ENCODE measurements around the gene DUSP3.
"Not testable (repeated sequence)": the region's sequence is repeated elsewhere in the genome, so short reads cannot be mapped to it uniquely, and the experiment has no call there.

DUSP3 gene

GRCh38 chr17:43812396-43813265 is 33.9 kb upstream of the DUSP3 start:
- TF ChIP-seq POLR2A (IDR thresholded peaks at IDR 0.05; ENCODE audit: low read depth, low read length) = no peak
- FAIRE-seq (no peak), DNase-seq (ENCODE audit: insufficient read length, low spot score) (no peak)

GRCh38 chr17:43810823-43811222 is 32.0 kb upstream of the DUSP3 start:
- FAIRE-seq (no peak), DNase-seq (ENCODE audit: insufficient read length, low spot score) (no peak)
- TF ChIP-seq POLR2A (IDR thresholded peaks at IDR 0.05; ENCODE audit: low read depth, low read length) = no peak

DNA sequence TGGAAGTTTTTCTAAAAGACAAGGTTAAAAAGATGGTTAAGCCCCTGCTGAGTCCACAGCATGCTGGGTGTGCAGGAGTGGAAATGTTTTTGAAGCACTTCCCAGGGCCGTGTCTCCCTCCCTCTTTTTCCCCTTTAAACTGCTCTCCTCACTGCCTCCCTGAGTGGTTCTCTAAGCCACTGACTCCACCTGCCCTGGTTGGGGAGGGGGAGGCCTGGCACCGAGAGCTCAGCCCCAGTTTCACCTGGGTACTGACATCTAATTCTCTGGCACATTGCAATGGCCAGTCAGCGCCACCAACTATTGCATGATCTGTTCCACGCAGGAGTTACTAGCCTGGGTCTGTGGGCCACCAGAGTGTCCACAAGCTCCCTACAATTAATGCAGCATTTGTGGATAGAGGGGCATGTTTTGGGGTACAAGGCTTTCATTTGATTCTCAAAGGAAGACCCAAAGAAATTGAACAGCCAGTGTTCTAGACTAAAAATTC is 31.5 kb upstream of the DUSP3 start:
- DNase-seq (ENCODE audit: insufficient read length, low spot score) (no peak), FAIRE-seq (no peak)
- no peak for TF ChIP-seq POLR2A (IDR thresholded peaks at IDR 0.05; ENCODE audit: low read depth, low read length)

- DNase-seq (ENCODE audit: insufficient read length, low spot score) = no peak
- TF ChIP-seq POLR2A (IDR thresholded peaks at IDR 0.05; ENCODE audit: low read depth, low read length) = no peak
- FAIRE-seq = no peak
Measured at GRCh38 chr17:43809121-43809520, 30.3 kb upstream of the DUSP3 start.

DNA sequence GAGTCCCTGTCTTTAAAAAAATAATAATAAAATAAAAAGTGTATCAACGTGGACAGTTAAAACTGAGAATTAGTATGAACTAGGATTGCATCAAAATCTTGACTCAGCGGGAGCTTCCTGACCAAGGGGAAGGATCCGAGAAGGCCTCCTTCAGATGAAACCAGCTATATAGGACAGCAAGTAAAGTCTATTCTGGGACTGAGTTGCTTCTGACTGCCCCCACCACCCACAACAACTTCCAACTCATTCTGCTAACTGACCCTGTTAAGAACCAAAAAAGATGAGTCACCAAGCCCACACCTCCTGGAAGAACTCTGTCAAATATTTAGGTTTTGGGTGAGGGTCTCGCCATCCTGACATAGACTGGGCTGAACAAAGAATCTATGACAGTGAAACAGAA is 29.3 kb upstream of the DUSP3 start:
- FAIRE-seq = no peak
- DNase-seq (ENCODE audit: insufficient read length, low spot score) = no peak
- no peak for TF ChIP-seq POLR2A (IDR thresholded peaks at IDR 0.05; ENCODE audit: low read depth, low read length)

GRCh38 chr17:43805117-43805516 is 26.3 kb upstream of the DUSP3 start:
- FAIRE-seq = no peak
- TF ChIP-seq POLR2A (IDR thresholded peaks at IDR 0.05; ENCODE audit: low read depth, low read length) = no peak
- no peak for DNase-seq (ENCODE audit: insufficient read length, low spot score)

DNA sequence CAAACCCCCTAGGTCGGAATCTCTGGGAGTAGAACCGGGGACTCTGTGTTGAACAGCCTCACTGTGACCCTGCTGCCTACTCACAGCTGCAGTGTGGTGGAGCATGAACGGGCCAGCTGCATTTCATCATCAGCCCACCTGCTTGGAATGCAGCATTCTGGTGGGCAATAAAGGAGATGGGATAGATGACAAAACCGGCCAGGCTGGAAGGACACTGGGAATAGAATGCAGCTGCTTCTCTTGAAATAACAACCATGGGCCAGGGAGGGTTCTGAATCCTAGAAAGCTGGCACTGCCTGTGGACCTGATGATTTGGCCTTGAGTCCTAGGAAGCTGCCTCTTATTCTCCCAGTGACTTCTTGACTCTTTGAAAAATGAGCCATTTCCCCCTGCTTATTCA is 25.0 kb upstream of the DUSP3 start:
- no peak for FAIRE-seq
- no peak for DNase-seq (ENCODE audit: insufficient read length, low spot score)
- TF ChIP-seq POLR2A (IDR thresholded peaks at IDR 0.05; ENCODE audit: low read depth, low read length) = no peak

DNA sequence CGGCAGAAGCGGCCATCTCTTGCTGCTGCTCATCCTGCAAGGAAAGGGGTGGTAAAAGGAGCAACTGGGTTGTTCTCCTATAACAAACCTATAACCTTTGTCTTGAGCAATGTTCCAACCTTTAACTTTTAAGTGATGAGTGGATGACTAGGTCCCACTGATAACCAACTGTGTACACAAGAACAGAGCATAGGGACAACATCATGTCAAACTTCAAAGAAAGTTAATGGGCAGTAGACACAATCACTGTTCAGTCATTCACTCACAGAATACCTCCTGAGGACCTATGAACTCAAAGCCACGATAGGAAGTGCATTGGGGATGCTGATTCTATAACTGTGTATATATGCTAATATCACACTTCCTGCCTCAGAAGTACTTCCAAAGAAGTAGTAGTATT is 23.1 kb upstream of the DUSP3 start:
- FAIRE-seq = no peak
- TF ChIP-seq POLR2A (IDR thresholded peaks at IDR 0.05; ENCODE audit: low read depth, low read length) = no peak
- DNase-seq (ENCODE audit: insufficient read length, low spot score) = no peak

DNA sequence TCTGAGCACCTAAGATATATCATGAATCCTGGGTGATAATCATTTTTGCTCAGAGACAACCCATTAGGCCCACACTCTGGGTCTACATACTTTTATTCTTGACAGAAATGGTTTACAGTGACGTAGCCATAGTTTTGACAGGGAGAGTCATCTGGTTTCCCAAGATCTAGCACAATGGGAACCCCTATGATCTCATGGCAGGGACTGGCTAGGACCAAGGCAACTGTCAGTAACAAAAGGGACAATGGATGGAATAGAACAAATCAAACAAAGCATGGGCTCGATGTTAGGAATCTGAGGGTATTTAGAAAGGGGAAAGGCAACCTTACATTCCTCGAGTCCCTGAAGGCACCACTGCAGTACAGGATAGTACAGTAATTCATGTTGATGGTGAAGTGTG is 22.0 kb upstream of the DUSP3 start:
- no peak for DNase-seq (ENCODE audit: insufficient read length, low spot score)
- TF ChIP-seq POLR2A (IDR thresholded peaks at IDR 0.05; ENCODE audit: low read depth, low read length) = no peak
- FAIRE-seq = no peak

DNA sequence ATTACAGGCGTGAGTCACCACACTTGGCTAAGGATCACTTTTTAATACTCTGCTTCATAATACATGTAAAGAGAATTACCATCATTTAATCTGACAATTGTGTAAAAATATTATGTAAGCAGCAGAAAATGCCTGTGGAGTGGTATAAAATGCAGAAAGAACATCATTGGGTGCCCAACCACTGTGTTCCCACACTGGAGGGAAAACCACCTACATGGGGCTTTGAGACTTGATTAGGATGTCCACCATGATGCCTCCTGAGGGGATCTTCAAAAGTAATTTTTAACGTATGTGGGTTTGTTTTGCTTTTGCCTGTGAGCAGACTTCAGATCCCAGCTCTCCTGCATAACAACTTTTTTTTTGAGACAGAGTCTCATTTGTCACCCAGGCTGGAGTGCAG is 20.3 kb upstream of the DUSP3 start:
- FAIRE-seq = no peak
- DNase-seq (ENCODE audit: insufficient read length, low spot score) = no peak
- no peak for TF ChIP-seq POLR2A (IDR thresholded peaks at IDR 0.05; ENCODE audit: low read depth, low read length)

GRCh38 chr17:43798024-43798423 is 19.2 kb upstream of the DUSP3 start:
- not testable (repeated sequence) for FAIRE-seq; DNase-seq (ENCODE audit: insufficient read length, low spot score)

DNA sequence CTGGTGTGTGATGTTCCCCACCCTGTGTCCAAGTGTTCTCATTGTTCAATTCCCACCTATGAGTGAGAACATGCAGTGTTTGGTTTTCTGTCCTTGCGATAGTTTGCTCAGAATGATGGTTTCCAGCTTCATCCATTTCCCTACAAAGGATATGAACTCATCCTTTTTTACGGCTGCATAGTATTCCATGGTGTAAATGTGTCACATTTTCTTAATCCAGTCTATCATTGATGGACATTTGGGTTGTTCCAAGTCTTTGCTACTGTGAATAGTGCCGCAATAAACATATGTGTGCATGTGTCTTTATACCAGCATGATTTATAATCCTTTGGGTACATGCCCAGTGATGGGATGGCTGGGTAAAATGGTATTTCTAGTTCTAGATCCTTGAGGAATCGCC is 13.9 kb upstream of the DUSP3 start:
- FAIRE-seq; DNase-seq (ENCODE audit: insufficient read length, low spot score): not testable (repeated sequence)

- FAIRE-seq (peak; percentile 95), DNase-seq (ENCODE audit: insufficient read length, low spot score) (peak; percentile 46)
- TF ChIP-seq POLR2A (IDR thresholded peaks at IDR 0.05; ENCODE audit: low read depth, low read length) = no peak
Measured at GRCh38 chr17:43791589-43791988, 12.8 kb upstream of the DUSP3 start.

- DNase-seq (ENCODE audit: insufficient read length, low spot score) (no peak), FAIRE-seq (no peak)
- no peak for TF ChIP-seq POLR2A (IDR thresholded peaks at IDR 0.05; ENCODE audit: low read depth, low read length)
Measured at GRCh38 chr17:43790311-43790940, 11.6 kb upstream of the DUSP3 start.

- DNase-seq (ENCODE audit: insufficient read length, low spot score) (no peak), FAIRE-seq (no peak)
- no peak for TF ChIP-seq POLR2A (IDR thresholded peaks at IDR 0.05; ENCODE audit: low read depth, low read length)
Measured at GRCh38 chr17:43789482-43789881, 10.7 kb upstream of the DUSP3 start.
